ENCODE data around the gene GZF1.
A peak's percentile ranks its signal among the peaks of the same experiment; 100 is the strongest.

Gene GZF1

DNA sequence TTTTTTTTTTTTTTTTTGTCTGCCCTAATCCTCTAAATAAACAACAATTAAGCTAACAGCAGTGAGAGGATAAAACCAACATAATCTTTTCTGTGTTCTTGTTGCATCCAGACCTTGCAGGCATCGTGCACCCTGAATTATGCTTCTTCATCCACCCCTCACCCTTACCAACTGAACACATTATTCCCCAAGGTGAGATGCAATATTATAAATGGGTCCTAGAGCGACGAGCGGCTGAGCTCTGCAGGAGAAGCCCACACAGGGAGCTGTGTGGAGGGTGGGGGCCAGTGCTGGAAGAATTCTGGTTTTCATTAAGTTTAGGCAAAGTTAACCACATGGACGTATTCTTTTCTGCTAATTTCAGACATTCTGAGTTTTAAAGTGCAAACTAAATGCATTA is 43.6 kb upstream of the GZF1 start:
- CTCF ChIA-PET: no interaction called here
- no peak for DNase-seq (ENCODE audit: low read depth, low spot score)
- no peak overlapping the region for H3K4me3 ChIP-seq (ENCODE audit: low read depth, low read length)
- POLR2A ChIA-PET: no interaction called here
- TF ChIP-seq, protein P1, sequence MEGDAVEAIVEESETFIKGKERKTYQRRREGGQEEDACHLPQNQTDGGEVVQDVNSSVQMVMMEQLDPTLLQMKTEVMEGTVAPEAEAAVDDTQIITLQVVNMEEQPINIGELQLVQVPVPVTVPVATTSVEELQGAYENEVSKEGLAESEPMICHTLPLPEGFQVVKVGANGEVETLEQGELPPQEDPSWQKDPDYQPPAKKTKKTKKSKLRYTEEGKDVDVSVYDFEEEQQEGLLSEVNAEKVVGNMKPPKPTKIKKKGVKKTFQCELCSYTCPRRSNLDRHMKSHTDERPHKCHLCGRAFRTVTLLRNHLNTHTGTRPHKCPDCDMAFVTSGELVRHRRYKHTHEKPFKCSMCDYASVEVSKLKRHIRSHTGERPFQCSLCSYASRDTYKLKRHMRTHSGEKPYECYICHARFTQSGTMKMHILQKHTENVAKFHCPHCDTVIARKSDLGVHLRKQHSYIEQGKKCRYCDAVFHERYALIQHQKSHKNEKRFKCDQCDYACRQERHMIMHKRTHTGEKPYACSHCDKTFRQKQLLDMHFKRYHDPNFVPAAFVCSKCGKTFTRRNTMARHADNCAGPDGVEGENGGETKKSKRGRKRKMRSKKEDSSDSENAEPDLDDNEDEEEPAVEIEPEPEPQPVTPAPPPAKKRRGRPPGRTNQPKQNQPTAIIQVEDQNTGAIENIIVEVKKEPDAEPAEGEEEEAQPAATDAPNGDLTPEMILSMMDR (IDR thresholded peaks at IDR 0.05; ENCODE audit: insufficient read depth, low read length, missing control alignments): no peak

DNA sequence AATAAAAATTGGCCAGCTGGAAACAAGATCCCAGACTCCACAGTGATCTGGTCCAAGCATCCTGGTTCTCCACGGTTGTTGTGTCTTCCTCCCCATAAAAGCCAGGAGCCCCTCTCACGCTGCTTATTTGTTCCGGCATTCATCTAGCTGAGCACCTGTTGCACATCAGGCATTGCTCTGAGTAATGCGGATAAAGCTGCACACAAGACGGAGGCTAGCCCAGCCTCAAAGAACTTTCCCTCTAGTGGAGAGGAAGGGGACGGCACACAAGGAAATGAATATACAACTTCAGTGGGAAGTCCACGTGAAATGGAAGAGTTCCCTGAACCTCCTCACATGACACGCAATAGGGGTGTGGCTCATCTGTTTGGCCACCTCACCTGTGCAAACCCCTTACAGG is 41.7 kb upstream of the GZF1 start:
- DNase-seq (ENCODE audit: low read depth, low spot score): no peak
- TF ChIP-seq, protein P1 (IDR thresholded peaks at IDR 0.05; ENCODE audit: insufficient read depth, low read length, missing control alignments): peak; percentile 33
- POLR2A ChIA-PET: no interaction called here
- no peak overlapping the region for H3K4me3 ChIP-seq (ENCODE audit: low read depth, low read length)
- CTCF ChIA-PET: interaction anchor here (0.7 to 1.3 kb wide), 3 partner anchors 16 to 628 kb away, joined by 3 to 5 read pairs (median 3); no protein-coding TSS in a partner anchor

DNA sequence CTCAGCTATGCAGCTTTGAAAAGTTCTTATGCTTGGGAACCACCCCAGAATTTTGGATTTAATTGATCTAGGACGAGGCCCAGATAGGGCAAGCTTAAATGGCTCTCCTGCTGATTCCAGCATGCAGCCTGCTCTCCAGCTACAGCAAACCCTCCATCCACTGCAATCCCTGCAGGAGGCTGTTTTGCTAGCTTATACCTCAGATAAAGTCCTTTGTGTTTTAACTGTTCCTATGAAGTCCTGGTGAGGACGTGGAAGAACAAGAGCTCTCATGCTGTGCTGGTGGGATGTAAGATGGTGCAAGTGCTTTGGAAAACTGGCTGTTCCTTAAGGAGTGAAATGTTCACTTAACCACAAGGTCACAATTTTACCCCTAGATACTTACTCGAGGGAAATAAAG is 36.9 kb upstream of the GZF1 start:
- ChIA-PET CTCF (interaction anchor here (2.0 kb wide), 1 partner anchor 15 kb away, joined by 8 read pairs; no protein-coding TSS in a partner anchor), POLR2A (no interaction called here)
- no peak overlapping the region for H3K4me3 ChIP-seq (ENCODE audit: low read depth, low read length)
- DNase-seq (ENCODE audit: low read depth, low spot score): no peak
- TF ChIP-seq, protein P1 (IDR thresholded peaks at IDR 0.05; ENCODE audit: insufficient read depth, low read length, missing control alignments): no peak

DNA sequence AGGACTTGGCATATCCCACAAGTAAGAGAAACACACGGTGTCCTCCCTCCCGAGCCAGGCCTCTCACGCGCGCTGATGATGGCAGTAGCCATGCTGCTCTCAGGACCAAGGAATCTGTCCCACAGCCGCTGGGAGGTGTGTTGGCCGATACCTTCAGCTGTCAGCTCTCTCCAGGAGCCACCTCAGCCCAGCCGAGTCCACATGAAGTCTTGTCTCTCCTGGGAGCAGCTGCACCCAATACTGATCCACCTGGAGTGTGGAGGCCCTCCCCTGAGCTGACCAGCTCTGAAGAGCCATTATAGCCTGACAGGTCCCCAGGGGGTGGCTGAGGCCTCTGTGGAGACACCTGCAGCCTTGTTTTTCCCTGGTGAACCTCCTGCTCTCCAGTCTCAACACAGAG is 35.2 kb upstream of the GZF1 start:
- POLR2A ChIA-PET: no interaction called here
- TF ChIP-seq, protein P1 (IDR thresholded peaks at IDR 0.05; ENCODE audit: insufficient read depth, low read length, missing control alignments): no peak
- CTCF ChIA-PET: interaction anchor here (0.8 kb wide), 1 partner anchor 635 kb away, joined by 3 read pairs; no protein-coding TSS in a partner anchor

DNA sequence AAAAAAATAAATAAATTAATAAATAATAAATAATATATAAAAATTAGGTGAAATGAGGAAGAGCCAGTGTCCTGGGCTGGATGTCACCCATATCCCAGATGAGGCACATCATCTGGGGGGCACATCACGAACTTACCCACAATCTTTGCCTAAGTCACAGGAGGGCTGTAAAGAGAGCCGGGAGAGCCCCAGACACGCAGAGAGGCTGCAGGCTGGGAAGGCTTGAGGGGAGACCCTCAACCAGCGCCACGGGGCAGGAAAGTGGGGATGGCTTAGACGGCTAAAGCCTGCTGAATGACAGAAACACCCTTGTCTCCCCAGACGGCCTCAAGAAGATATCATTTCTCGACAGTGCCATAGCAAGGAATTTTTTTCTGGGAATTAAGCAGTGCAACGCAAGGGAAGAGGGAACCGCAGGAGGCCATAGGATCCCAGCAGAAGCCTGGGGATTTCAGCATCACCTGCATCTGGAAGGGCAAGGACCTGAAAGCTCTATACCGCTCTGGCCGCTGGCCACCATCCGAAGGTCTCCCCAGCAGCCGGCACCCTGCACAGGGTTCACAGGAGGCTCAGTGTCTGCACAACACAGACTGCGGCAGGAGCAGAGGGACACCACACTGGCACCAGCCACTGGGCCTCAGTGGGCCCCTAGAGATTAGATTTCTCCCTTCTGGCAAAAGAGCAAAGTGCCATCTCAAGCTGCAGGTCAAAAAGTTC is 34.2 kb upstream of the GZF1 start:
- CTCF ChIA-PET: interaction anchor here (1.8 kb wide), 1 partner anchor 13 kb away, joined by 5 read pairs; no protein-coding TSS in a partner anchor
- H3K4me3 ChIP-seq (ENCODE audit: low read depth, low read length): no peak overlapping the region
- POLR2A ChIA-PET: no interaction called here
- no peak for DNase-seq (ENCODE audit: low read depth, low spot score)
- TF ChIP-seq, protein P1 (IDR thresholded peaks at IDR 0.05; ENCODE audit: insufficient read depth, low read length, missing control alignments): no peak

More for the DNA sequence above, 35.2 kb upstream of the GZF1 start:
- H3K4me3 ChIP-seq (ENCODE audit: low read depth, low read length): no peak overlapping the region
- no peak for DNase-seq (ENCODE audit: low read depth, low spot score)

DNA sequence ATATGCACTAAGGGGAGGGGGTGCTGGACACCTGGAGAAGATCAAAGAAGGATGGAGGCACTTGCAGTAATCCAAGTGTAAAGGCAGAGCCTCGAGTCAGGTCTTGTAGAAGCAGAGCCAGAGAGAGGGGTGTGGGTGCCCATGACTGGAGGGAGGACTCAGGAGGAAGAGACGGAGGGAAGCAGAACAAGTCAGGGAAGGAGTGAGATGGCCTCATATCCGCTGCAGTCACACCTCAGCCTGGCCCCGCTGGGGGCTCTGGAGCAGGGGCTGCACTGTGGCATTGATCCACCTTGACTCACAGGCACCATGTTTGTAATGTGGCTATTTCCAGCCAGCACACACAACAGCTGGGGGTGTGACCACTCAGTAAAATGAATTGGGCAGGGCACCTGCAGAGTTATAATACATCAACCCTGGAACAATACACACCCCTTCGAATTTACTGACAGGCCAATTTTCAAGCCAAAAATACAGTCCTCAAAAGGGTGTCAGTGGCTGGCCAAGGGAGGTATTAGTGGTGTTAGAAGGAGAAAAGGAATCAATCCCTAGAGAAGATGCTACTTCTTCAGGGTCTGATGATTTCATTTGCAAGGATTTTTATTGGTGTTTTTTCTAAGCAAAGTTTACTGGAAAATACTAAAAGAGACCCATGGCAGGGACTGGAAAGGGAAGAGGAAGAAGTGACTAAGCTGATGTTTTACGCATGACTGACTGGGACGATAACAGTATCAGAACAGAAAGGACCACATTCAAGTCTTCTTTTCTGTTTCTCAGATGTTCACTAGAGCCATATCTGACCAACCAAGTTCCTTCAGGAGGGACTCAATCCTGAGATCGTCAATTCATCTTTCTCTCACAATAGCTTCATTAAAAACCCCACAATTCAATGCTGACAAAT is 30.3 kb upstream of the GZF1 start:
- TF ChIP-seq, protein P1 (IDR thresholded peaks at IDR 0.05; ENCODE audit: insufficient read depth, low read length, missing control alignments): no peak
- DNase-seq (ENCODE audit: low read depth, low spot score): no peak
- H3K4me3 ChIP-seq (ENCODE audit: low read depth, low read length): no peak overlapping the region
- ChIA-PET POLR2A (no interaction called here), CTCF (interaction anchor here (0.9 to 3.3 kb wide), 5 partner anchors 9 to 640 kb away, joined by 3 to 11 read pairs (median 4); no protein-coding TSS in a partner anchor)
